8988T (cell line): ENCODE results near the gene MCCC1.
"Not testable (repeated sequence)": the region's sequence is repeated elsewhere in the genome, so short reads cannot be mapped to it uniquely, and the experiment has no call there.

Experiments
- DNase-seq: peaks from one replicate; pipeline ENCODE4 v3.0.0; 2011

The MCCC1 gene

DNA sequence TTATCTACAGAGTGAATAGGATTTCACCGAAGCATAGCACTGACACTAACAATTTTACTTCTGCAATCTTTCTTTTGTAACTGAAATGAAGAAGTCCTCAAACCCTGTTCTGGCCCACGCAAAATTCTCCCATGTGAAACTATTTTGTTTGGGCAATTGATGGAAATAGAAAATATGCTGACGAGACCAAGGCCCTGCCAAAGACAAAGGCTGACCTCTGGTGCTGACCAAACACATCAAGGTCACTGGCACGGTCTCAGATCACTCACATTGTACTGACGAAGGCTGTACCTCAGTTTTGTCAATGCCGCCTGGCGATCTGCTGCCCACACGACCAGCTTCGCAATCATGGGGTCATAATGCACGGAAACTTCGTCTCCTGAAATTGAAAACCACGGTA is 60.5 kb downstream of the MCCC1 start:
- DNase-seq = no peak

DNA sequence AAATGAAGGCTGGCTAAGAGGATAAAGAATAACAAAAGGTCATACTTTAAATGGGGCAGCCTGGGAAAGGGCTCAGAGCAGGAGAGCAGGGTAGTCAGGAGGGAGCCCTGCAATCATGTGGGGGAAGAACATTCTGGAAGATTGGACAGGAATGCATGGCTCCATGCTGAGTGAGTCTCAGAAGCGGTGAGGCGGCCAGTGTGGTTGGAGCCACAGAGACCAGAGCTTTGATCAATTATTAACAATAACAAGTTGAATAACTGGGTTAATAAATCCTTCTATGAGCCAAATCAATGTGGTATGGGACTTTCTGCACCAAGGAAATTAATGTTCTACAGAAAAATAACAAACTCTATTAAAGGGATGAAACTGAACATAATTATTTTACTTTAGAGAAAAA is 61.1 kb downstream of the MCCC1 start:
- no peak for DNase-seq

DNA sequence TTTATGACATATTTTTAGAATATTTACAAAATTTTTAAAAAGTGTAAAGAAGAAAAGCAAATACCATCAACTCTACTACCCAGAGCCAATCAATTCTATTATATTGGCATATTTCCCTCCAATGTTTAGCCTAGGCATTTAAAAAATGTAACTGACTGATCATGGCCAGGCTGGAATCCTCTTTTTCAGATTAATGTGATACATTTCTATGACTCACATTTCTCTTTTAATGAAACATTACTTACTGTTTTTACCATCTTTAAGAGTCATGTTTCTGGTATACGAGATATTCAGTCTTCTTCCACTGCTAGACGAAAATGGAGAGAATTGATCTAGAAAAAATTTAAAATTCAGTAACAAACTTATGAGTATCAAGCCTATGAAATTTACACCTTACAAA is 65.5 kb downstream of the MCCC1 start:
- no peak for DNase-seq

- no peak for DNase-seq
Observed at GRCh38 chr3:183032880-183033555, 66.3 kb downstream of the MCCC1 start.

GRCh38 chr3:183031826-183032225 is 67.5 kb downstream of the MCCC1 start:
- DNase-seq = no peak

- no peak for DNase-seq
Observed at GRCh38 chr3:183028416-183028815, 70.9 kb downstream of the MCCC1 start.

- no peak for DNase-seq
Observed at GRCh38 chr3:183027276-183027675, 72.0 kb downstream of the MCCC1 start.

DNA sequence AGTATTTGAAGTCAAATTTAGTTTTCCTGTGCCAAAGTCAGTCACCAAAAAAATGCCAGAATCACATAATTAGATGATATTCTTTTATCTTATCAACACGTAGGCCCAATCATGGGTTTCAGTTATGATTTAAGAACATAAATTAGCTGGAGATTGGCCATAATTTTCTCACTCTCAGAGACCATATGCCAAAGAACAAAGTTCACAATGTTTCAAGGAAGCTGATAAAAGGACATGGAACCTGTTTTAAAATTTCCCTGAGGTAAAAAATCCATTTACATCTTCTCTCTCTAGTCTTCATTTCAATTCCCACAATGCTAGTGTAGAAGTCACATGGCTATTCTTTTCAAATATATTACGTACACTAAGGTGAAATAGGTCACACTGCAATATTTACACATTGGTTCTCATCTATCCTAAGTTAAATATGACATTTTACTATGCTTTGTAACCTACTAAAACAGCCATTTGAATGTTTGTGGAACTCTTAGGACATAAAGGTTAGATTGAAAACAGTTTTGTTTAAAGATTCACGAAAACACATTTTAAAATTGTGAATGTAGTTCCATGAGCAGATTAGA is 76.3 kb downstream of the MCCC1 start:
- no peak for DNase-seq

DNA sequence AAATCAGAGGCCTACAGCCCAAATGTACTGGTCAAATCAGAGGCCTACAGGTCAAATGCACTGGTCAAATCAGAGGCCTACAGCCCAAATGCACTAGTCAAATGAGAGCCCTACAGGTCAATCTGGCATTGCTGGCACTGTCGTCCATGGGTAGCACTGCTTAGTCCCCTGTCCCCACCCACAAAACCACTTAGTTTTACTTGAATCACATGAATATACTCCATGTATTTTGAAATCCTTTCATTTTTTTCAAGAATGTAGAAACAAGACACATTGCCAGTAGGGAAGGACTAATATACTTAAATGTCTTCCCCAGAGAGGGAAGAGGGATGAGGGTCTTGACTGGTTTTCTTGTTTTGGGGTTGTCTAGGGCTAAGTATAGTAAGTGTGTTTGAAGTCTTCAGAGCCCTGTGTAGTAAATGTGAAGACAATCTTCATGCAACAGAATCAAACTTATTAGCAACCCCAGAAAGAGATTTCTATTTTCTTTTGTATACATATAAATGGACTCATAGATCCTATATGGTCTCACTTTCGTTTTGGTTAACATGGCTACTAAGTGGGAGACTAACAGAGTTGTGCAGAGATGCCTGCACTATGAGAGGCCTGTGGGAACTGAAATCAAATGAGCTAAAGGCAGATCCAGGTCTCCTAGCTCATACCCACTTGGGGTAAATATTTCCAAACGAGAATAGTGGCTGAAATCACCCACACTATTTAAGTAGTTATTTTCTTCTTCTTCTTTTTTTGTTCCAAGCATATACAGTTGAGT is 80.7 kb downstream of the MCCC1 start:
- no peak for DNase-seq

DNA sequence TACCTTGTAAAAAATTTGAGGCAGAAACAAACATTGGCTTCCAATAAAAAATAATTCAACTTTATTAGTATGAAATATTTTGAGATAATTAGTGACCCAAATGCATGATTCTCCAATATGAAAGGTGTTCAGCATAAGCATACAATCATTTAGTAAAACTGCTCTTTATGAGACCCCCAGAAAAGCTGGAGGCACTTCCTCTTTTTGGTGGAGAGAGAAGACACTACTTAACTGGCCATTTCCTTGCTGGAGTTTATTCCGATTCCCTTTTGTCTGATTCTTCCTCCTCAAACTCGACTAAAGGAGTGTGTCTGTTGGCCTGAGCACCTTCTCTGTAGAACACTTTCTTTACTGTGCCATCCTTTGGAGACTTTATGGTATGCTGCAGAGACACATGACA is 84.1 kb downstream of the MCCC1 start:
- DNase-seq = no peak

GRCh38 chr3:183013856-183014255 is 85.4 kb downstream of the MCCC1 start:
- DNase-seq = no peak

DNA sequence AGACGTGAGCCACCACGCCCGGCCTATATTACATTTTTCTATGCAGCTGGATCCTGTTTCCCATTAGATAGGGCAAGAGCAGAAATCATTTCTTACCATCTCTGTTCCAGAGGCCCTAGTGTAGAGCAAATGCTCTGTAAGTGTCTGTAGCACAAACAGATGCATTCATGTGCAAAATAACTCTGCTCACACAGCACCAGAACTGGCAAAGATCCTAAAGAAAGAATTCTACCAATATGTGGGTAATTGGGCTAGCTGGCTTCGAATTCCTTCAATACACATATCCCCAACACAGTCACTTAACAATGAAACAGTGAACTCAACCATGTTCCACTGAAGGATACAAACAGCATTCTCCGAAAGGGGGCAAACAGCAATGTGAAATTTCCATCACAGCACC is 86.2 kb downstream of the MCCC1 start:
- DNase-seq = no peak

DNA sequence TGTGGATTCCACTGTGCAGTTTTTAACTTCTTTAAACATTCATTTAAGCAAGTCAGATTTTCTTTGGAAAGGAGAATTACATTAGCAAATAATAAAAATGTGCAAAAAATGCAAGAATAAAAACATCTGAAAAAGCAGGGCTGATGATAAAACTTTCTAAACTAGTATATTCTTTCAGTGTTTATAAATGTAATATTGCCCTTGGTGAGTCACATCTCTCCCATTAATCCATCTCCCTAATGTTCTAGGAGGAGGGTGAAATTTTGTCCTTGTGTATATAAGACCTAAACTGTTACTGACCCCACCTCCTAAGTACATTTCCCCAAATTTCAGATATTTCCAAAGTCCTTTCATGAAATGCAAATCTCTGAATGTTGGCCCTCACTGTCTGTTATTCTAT is 90.5 kb downstream of the MCCC1 start:
- DNase-seq = no peak

- no peak for DNase-seq
Observed at GRCh38 chr3:183008303-183008702, 91.0 kb downstream of the MCCC1 start.

DNA sequence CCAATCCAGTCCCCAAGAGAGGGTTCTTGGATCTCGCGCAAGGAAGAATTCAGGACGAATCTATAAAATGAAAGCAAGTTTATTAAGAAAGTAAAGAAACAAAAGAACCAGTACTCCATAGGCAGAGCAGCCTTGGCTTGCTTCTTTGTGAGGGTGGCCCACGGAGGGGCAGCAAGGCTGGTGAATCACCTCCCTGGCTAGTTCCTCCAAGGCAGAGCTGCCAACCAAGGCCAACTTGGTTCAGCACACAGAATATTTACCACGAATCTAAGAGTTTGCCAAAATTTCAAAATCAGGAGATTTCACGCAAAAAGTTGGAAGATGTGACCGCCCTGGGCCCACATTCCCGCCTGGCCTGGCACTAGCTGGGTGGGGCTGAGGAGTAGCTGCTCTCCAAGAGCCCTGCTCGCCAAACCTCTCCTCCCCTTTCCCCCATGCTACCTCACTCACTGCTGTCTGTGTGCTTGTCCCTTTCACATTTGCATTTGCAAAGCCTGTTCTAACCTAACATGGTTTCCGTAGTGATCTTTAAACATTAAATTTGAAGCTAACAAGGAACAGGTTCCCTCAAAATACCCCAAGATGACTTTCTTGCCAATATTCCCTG is 92.8 kb downstream of the MCCC1 start:
- DNase-seq = no peak

DNA sequence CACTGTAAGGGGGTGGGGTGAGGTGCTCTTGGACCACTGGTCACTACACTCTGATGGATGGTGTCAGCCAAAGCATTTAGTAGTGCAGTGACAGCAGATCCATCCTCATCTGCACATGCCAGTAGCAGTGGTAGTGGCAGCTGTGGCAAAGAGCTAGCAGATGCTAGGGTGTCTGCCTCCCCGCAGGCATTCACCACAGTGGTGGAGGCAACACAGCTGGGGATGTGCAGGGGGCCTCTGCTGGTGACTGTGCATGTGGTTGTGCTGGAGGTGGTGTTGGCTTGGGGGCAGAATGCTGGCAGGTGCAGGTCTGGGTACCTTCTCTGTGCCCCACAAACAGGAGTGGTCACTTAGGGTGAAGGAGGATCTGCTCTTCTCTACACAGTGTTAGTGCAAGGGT is 99.5 kb downstream of the MCCC1 start:
- DNase-seq = no peak

- not testable (repeated sequence) for DNase-seq
Observed at GRCh38 chr3:182993486-182994201, 105.7 kb downstream of the MCCC1 start.

DNA sequence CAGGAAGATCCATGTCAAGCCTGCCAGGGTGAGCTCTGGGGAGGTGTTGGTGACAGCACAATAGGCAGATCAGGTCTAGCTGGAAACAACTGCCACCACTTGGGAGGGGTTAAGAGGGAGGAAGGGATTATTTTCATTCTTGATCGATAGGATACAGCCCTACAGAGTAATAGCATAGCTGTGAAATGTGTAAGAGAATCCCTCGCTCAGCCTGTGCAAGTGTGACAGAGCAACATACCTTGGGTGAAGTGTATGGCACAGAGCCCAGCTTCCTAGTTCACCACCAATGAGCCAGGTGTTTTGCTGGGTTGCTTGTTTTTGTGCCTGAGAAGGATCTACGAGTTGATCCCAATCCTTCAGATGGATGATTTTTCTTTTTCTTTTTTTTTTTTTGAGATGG is 109.7 kb downstream of the MCCC1 start:
- DNase-seq = no peak

DNA sequence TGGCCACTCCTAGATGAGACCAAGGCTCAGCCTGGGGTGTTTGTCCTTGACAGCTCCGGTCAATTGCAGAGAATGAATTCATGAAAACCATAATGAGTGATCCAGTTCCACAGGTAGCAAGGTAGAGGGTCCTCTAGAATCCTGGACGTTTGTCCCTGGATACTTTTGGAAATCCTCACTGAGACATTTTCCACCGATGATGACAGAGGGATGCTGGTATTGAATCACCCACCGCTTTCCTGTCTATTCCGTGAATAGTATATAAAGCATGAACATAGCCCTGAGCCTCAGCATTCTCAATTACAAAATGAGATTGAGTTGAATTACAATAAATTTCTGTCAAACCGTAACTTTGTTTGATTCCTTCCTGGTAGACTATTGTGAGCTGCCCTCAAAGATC is 113.3 kb downstream of the MCCC1 start:
- no peak for DNase-seq

GRCh38 chr3:182983876-182984275 is 115.4 kb downstream of the MCCC1 start:
- DNase-seq = no peak

- no peak for DNase-seq
Observed at GRCh38 chr3:182981038-182981380, 118.3 kb downstream of the MCCC1 start.

- peak; percentile 95 for DNase-seq
Observed at GRCh38 chr3:182980204-182981037, 118.9 kb downstream of the MCCC1 start, which contains the start of gene DCUN1D1. Gene DCUN1D1, minus strand, starts transcription at chr3:182980538. Its CDS starts 49 bp downstream, at chr3:182980489.
